Fibroblast of villous mesenchyme (primary cell): ENCODE results near the gene CPAMD8. TPM values are rescaled to one million over a fixed set of nuclear protein-coding genes. Genes with fewer than 3 reads are reported as not detected.

Experiments used
- DNase-seq: peaks from one replicate; pipeline ENCODE4 v3.0.0-alpha.2; 2010; ENCODE audit warnings: low read depth
- H3K4me3 ChIP-seq: 2 replicates; pipeline ENCODE4 v1.5.1; 2011; ENCODE audit warnings: low read depth, mild to moderate bottlenecking, low read length
- CTCF ChIP-seq: IDR thresholded peaks from 2 replicates; pipeline ENCODE4 v1.5.1; 2012; ENCODE audit warnings: low read depth, mild to moderate bottlenecking, low read length; ENCODE audit not compliant: insufficient read depth
- total RNA-seq: library from RNA; depleted of rRNA; stranded (reverse); fragments of >200 nt; gene quantifications from 2 replicates; pipeline ENCODE4 v1.2.3, GENCODE V29; 2012

CPAMD8 gene
- total RNA-seq, 1 donor: 0.43 TPM

DNA sequence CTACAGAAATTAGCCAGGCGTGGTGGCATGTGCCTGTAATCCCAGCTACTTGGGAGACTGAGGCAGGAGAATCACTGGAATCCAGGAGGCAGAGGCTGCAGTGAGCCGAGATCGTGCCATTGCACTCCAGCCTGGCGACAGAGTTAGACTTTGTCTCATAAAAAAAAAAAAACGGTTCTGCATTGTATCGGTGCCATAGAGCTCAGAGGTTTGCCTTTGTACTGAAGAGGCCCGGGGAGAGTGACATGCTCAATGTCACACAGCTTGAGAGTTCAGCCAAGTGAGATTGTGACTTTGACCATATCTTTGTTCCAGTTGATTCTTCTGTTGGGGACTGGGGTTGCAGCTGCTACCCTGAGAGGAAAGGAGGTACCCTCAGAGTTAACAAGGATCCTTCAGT is 44.3 kb upstream of the CPAMD8 start:
- DNase-seq: no peak
- TF ChIP-seq CTCF: no peak
- no peak overlapping the region for H3K4me3 ChIP-seq

DNA sequence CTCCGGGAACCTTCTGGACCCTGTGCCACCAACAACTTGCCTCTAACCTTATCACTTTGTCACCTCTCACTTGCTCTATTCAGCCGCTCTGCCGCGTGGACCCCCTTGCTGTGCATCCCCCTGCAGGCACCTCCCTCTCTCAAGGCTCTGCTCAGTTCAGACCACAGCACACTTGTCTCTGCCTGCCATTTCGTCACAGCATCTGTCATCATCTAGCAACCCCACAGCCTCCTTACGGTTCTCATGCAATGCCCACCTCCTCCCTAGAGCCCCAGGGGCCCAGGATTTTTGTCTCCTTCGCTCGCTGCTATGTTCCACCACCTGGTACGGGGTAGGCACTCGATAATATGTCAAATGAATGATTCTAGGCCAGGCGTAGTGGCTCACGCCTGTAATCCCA is 43.8 kb upstream of the CPAMD8 start:
- no peak for DNase-seq
- TF ChIP-seq CTCF: no peak
- H3K4me3 ChIP-seq: no peak overlapping the region

GRCh38 chr19:17069193-17069592 is 42.6 kb upstream of the CPAMD8 start:
- no peak for DNase-seq
- no peak overlapping the region for H3K4me3 ChIP-seq
- no peak for TF ChIP-seq CTCF

DNA sequence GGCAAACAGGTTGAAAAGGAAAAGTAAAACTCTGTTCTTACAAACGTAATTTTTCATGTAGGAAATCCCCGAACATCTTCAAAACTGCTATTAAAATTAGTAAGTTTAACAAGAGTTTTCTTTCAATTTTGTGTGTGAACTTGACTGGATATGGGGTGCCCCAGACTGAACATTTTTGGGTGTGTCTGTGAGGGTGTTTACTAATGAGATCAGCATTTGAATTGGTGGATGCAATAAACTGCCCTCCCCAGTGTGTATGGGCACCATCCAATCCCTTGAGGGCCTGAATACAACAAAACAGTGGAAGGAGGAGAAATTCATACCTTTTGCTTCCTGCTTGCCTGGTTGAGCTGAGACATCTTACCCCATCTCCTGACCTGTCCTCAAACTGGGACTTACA is 36.8 kb upstream of the CPAMD8 start:
- no peak overlapping the region for H3K4me3 ChIP-seq
- no peak for DNase-seq
- no peak for TF ChIP-seq CTCF

- no peak for DNase-seq
- no peak for TF ChIP-seq CTCF
- no peak overlapping the region for H3K4me3 ChIP-seq
Measured at GRCh38 chr19:17061691-17062090, 35.1 kb upstream of the CPAMD8 start.

GRCh38 chr19:17061205-17061604 is 34.6 kb upstream of the CPAMD8 start:
- no peak for TF ChIP-seq CTCF
- no peak for DNase-seq
- no peak overlapping the region for H3K4me3 ChIP-seq

GRCh38 chr19:17060802-17061201 is 34.2 kb upstream of the CPAMD8 start:
- no peak for DNase-seq
- no peak overlapping the region for H3K4me3 ChIP-seq
- no peak for TF ChIP-seq CTCF
